ENCODE data around the gene GTF2IRD1. TPM values are rescaled to one million over a fixed set of nuclear protein-coding genes. Genes with fewer than 3 reads are reported as not detected.

Gene GTF2IRD1
- polyA plus RNA-seq, 3 donors, result not detected

DNA sequence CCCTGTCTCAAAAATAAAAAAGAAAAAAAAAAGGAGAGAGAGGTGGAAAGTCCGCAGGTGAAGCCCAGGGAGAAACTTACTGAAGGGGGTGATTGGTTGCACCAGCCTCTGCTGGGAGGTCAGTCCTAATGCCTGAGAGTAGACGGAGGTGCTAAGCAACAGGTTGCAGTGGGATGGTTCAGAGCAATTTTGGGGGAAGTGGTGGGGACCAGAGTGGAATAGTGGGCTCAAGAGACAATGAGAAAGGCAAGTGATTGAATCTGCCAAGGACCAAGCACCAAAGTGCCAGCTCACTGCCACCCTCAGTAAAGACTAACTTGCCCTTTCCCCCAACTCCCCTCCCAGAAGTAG, 113.6 kb downstream of the GTF2IRD1 start:
- TF ChIP-seq, protein P1, sequence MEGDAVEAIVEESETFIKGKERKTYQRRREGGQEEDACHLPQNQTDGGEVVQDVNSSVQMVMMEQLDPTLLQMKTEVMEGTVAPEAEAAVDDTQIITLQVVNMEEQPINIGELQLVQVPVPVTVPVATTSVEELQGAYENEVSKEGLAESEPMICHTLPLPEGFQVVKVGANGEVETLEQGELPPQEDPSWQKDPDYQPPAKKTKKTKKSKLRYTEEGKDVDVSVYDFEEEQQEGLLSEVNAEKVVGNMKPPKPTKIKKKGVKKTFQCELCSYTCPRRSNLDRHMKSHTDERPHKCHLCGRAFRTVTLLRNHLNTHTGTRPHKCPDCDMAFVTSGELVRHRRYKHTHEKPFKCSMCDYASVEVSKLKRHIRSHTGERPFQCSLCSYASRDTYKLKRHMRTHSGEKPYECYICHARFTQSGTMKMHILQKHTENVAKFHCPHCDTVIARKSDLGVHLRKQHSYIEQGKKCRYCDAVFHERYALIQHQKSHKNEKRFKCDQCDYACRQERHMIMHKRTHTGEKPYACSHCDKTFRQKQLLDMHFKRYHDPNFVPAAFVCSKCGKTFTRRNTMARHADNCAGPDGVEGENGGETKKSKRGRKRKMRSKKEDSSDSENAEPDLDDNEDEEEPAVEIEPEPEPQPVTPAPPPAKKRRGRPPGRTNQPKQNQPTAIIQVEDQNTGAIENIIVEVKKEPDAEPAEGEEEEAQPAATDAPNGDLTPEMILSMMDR (IDR thresholded peaks at IDR 0.05), result no peak
- Mint-ChIP-seq H3K9me3 (peaks cover 0 to 1% (median 0%) of the 10 kb centered on the region in 7 donors), H3K4me1 (no peaks in the 10 kb centered on the region), H3K36me3 (no peaks in the 10 kb centered on the region), H3K27ac (no peak overlapping the region), H3K4me3 (no peak overlapping the region), H3K27me3 (ENCODE audit: low read depth in 3 of 3) (peaks cover 0 to 2% (median 2%) of the 10 kb centered on the region in 3 donors)
- no peak overlapping the region for H2AFZ ChIP-seq (ENCODE audit: insufficient read depth, low read depth, low read length, poor library complexity, severe bottlenecking)
- H3K36me3 ChIP-seq (replicated peaks in 1 of 2; ENCODE audit: control insufficient read depth in 1 of 2, insufficient read depth in 2 of 2, low read length in 2 of 2), result no peaks in the 10 kb centered on the region
- H3K4me1 ChIP-seq (ENCODE audit: control insufficient read depth in 1 of 2, insufficient read depth in 2 of 2, low read length in 2 of 2), result no peaks in the 10 kb centered on the region
- H3K27ac ChIP-seq (ENCODE audit: low read depth in 1 of 2, low read length in 2 of 2), result no peak overlapping the region
- no peaks in the 10 kb centered on the region for H3K79me2 ChIP-seq (ENCODE audit: insufficient read depth, low read length)
- no peak for DNase-seq
- 80% methylated on average over 2 of the region's 2 CpGs for WGBS (ENCODE audit: insufficient coverage)
- no peaks in the 10 kb centered on the region for H3K9me3 ChIP-seq (replicated peaks in 1 of 2; ENCODE audit: control insufficient read depth in 1 of 2, insufficient read depth in 1 of 2, low read length in 2 of 2)
- H4K20me1 ChIP-seq (ENCODE audit: insufficient read depth, low read length), result no peaks in the 10 kb centered on the region
- intact Hi-C loops (cut with micrococcal nuclease), result loop anchor here in 1 of 2 donors (5.0 kb wide), 1 partner anchor 115 kb away; the partner anchor contains the start of gene GTF2IRD1
- no peak overlapping the region for H3K9ac ChIP-seq (ENCODE audit: insufficient read depth, low read length, poor library complexity, severe bottlenecking)
- no peaks in the 10 kb centered on the region for H3K27me3 ChIP-seq (ENCODE audit: control insufficient read depth in 2 of 2, insufficient read depth in 2 of 2, low read length in 2 of 2)
- H3K4me2 ChIP-seq (replicated peaks; ENCODE audit: extremely low read depth, low read length, poor library complexity, severe bottlenecking), result no peak overlapping the region
- no peak overlapping the region for H3K4me3 ChIP-seq (replicated peaks in 1 of 3; ENCODE audit: low read depth in 2 of 3, low read length in 3 of 3)

DNA sequence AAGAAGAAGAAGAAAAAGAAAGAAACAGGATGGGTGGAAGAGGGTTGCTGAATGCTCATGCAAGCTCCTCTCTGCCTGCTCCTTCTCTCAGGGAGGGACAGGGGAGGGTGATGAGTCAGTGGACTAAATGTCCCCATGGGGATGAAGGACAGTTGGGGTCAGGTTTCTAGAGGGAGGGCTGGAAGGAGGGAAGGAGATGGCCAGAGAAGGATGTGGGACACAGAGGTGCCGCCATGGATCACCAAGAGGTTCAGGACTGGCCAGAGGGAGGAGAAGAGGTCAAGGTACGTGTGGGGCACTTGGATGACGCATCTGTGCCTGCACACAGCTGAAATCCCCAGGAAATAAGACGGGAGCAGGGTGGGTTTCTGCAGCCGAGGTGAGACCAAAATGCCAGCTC, 115.0 kb downstream of the GTF2IRD1 start:
- Histone ChIP-seq H3K4me2 (replicated peaks; ENCODE audit: extremely low read depth, low read length, poor library complexity, severe bottlenecking) (no peak overlapping the region), H3K9ac (ENCODE audit: insufficient read depth, low read length, poor library complexity, severe bottlenecking) (no peak overlapping the region), H3K27me3 (ENCODE audit: control insufficient read depth in 2 of 2, insufficient read depth in 2 of 2, low read length in 2 of 2) (no peaks in the 10 kb centered on the region), H3K9me3 (replicated peaks in 1 of 2; ENCODE audit: control insufficient read depth in 1 of 2, insufficient read depth in 1 of 2, low read length in 2 of 2) (no peaks in the 10 kb centered on the region), H3K79me2 (ENCODE audit: insufficient read depth, low read length) (no peaks in the 10 kb centered on the region), H3K4me3 (replicated peaks in 1 of 3; ENCODE audit: low read depth in 2 of 3, low read length in 3 of 3) (no peak overlapping the region), H4K20me1 (ENCODE audit: insufficient read depth, low read length) (no peaks in the 10 kb centered on the region), H2AFZ (ENCODE audit: insufficient read depth, low read depth, low read length, poor library complexity, severe bottlenecking) (no peak overlapping the region), H3K36me3 (replicated peaks in 1 of 2; ENCODE audit: control insufficient read depth in 1 of 2, insufficient read depth in 2 of 2, low read length in 2 of 2) (no peaks in the 10 kb centered on the region), H3K4me1 (ENCODE audit: control insufficient read depth in 1 of 2, insufficient read depth in 2 of 2, low read length in 2 of 2) (no peaks in the 10 kb centered on the region), H3K27ac (ENCODE audit: low read depth in 1 of 2, low read length in 2 of 2) (no peak overlapping the region)
- Mint-ChIP-seq H3K4me3 (no peak overlapping the region), H3K9me3 (peaks cover 0 to 1% (median 0%) of the 10 kb centered on the region in 7 donors), H3K27ac (no peak overlapping the region), H3K4me1 (no peaks in the 10 kb centered on the region), H3K27me3 (ENCODE audit: low read depth in 3 of 3) (peaks cover 0 to 2% (median under 1%) of the 10 kb centered on the region in 3 donors), H3K36me3 (no peaks in the 10 kb centered on the region)
- DNase-seq, result no peak
- TF ChIP-seq, protein P1 (IDR thresholded peaks at IDR 0.05), result no peak
- intact Hi-C loops (cut with micrococcal nuclease), result loop anchor here in 1 of 2 donors (5.0 kb wide), 1 partner anchor 116 kb away; the partner anchor contains the start of gene GTF2IRD1
- 100% methylated on average over 1 of the region's 5 CpGs for WGBS (ENCODE audit: insufficient coverage)

Data from CD14-positive monocyte (primary cell).